Prostate gland (tissue), 2 donors: ENCODE data around the gene OR11H7. TPM values are rescaled to one million over a fixed set of nuclear protein-coding genes. Genes with fewer than 3 reads are reported as not detected.

Experiments
- DNase-seq: peaks from one replicate; pipeline ENCODE4 v3.0.0-alpha.2; 2019; ENCODE audit warnings: low spot score
- H3K27ac ChIP-seq, 2 donors: fragments of 200-600 bp; sonication (generic); 2 replicates each; pipeline ENCODE4 v1.5.1; 2017 to 2019
- H3K27me3 ChIP-seq: fragments of 200-600 bp; sonication (generic); replicated peaks from 2 replicates; pipeline ENCODE4 v1.5.1; 2019; ENCODE audit not compliant: insufficient read depth
- H3K36me3 ChIP-seq, 2 donors: fragments of 200-600 bp; sonication (generic); 1 replicate in 1 of 2; 2 replicates in 1 of 2; pipeline versions ENCODE4 v1.5.1 to v1.8.1; 2017 to 2019
- H3K4me1 ChIP-seq: fragments of 200-600 bp; sonication (generic); replicated peaks from 2 replicates; pipeline ENCODE4 v1.5.1; 2019
- H3K4me3 ChIP-seq, 2 donors: fragments of 200-600 bp; sonication (generic); 2 replicates each; pipeline ENCODE4 v1.5.1; 2017 to 2019
- H3K9me3 ChIP-seq: fragments of 200-600 bp; sonication (generic); 2 replicates; pipeline ENCODE4 v1.5.1; 2017
- POLR2A ChIP-seq: fragments of 450-650 bp; IDR thresholded peaks from one replicate; pipeline ENCODE4 v1.6.1; 2016; ENCODE audit warnings: antibody characterized with exemption, mild to moderate bottlenecking
- POLR2AphosphoS5 ChIP-seq: sonication (generic); formaldehyde crosslinking; IDR thresholded peaks from one replicate; pipeline ENCODE4 v1.6.1; 2017; ENCODE audit warnings: antibody characterized with exemption
- WGBS: methylation state at CpG from one replicate; pipeline ENCODE4 v1.1.5; 2018; 5-methylcytosine and 5-hydroxymethylcytosine counted together
- intact Hi-C: fragments of 100-400 bp; cut with DNase I; formaldehyde crosslinking; loops from one replicate; pipeline ENCODE4 v1.14.2; 2022
- total RNA-seq, 2 donors: library from RNA; depleted of rRNA; stranded (reverse); fragments of >200 nt; gene quantifications; one replicate each; pipeline ENCODE4 v1.1.0, GENCODE V29; 2016
- TF ChIP-seq, protein P1 (sequence below), 4 experiments: fragments of 200-600 bp in 2 of 4; fragments of 450-650 bp in 2 of 4; sonication (generic) in 2 of 4; IDR thresholded peaks; 1 replicate in 3 of 4; 2 replicates in 1 of 4; pipeline ENCODE4 v1.5.1; 2016 to 2019; ENCODE audit warnings: antibody characterized with exemption in 4 of 4, mild to moderate bottlenecking in 2 of 4, moderate library complexity in 2 of 4

The OR11H7 gene
- not detected for total RNA-seq

DNA sequence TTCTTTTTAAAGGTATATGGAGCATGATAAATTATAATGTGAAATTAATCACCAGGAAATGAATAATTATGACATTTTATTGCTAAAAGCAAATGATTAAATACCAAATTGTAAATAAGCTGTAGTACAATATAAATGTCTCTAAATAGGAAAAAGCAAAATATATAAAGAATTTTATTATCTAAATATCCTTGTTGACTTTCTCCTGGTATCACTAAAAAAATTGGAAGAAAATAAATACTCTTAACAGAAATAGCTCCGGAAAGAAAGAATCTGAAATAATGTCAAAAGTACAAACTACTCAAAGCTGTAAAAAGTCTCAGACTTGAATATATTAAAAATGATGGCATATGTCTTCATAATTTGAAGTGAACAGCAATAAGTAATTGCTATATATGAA, at the start of gene OR11H7:
TSS of gene OR11H7 (plus strand) at position 301 of the 400 bp plus-strand sequence.
- TF ChIP-seq, protein P1, sequence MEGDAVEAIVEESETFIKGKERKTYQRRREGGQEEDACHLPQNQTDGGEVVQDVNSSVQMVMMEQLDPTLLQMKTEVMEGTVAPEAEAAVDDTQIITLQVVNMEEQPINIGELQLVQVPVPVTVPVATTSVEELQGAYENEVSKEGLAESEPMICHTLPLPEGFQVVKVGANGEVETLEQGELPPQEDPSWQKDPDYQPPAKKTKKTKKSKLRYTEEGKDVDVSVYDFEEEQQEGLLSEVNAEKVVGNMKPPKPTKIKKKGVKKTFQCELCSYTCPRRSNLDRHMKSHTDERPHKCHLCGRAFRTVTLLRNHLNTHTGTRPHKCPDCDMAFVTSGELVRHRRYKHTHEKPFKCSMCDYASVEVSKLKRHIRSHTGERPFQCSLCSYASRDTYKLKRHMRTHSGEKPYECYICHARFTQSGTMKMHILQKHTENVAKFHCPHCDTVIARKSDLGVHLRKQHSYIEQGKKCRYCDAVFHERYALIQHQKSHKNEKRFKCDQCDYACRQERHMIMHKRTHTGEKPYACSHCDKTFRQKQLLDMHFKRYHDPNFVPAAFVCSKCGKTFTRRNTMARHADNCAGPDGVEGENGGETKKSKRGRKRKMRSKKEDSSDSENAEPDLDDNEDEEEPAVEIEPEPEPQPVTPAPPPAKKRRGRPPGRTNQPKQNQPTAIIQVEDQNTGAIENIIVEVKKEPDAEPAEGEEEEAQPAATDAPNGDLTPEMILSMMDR (IDR thresholded peaks at IDR 0.05): no peak
- TF ChIP-seq POLR2AphosphoS5: no peak
- no peak for TF ChIP-seq POLR2A
- no peaks in the 10 kb centered on the region for H3K36me3 ChIP-seq
- H3K27ac ChIP-seq: no peak within 1 kb of the TSS
- H3K27me3 ChIP-seq: no peaks in the 10 kb centered on the region
- H3K4me3 ChIP-seq: no peak within 1 kb of the TSS
- no peak for DNase-seq
- 74% methylated on average over 1 of the region's 1 CpG for WGBS
- no peaks in the 10 kb centered on the region for H3K9me3 ChIP-seq
- no peaks in the 10 kb centered on the region for H3K4me1 ChIP-seq
- intact Hi-C loops: no loop called here

DNA sequence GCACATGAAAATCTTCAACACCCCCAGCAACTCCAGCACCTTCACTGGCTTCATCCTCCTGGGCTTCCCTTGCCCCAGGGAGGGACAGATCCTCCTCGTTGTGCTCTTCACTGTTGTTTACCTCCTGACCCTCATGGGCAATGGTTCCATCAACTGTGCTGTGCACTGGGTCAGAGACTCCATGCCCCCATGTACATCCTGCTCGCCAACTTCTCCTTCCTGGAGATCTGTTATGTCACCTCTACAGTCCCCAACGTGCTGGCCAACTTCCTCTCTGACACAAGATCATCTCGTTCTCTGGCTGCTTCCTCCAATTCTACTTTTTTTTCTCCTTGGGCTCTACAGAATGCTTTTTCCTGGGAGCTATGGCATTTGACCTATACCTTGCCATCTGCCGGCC, 49.6 kb upstream of the OR11H7 start:
- H3K4me1 ChIP-seq: no peaks in the 10 kb centered on the region
- TF ChIP-seq POLR2A (no peak), POLR2AphosphoS5 (no peak)
- TF ChIP-seq, protein P1 (IDR thresholded peaks at IDR 0.05): no peak
- no peaks in the 10 kb centered on the region for H3K36me3 ChIP-seq
- H3K27ac ChIP-seq: no peak overlapping the region
- intact Hi-C loops: no loop called here
- H3K27me3 ChIP-seq: no peaks in the 10 kb centered on the region
- H3K4me3 ChIP-seq: no peak overlapping the region
- no peak for DNase-seq
- no peaks in the 10 kb centered on the region for H3K9me3 ChIP-seq
- 60% methylated on average over 5 of the region's 5 CpGs for WGBS

- intact Hi-C loops: no loop called here
- Histone ChIP-seq H3K27me3 (no peaks in the 10 kb centered on the region), H3K36me3 (no peaks in the 10 kb centered on the region), H3K9me3 (no peaks in the 10 kb centered on the region), H3K4me3 (no peak overlapping the region), H3K27ac (no peak overlapping the region), H3K4me1 (no peaks in the 10 kb centered on the region)
- DNase-seq: no peak
- WGBS: 83% methylated on average over 2 of the region's 2 CpGs
- no peak for TF ChIP-seq POLR2AphosphoS5
- no peak for TF ChIP-seq POLR2A
- TF ChIP-seq, protein P1 (IDR thresholded peaks at IDR 0.05): no peak
Observed at GRCh38 chr14:20179880-20180279, 48.9 kb upstream of the OR11H7 start.

DNA sequence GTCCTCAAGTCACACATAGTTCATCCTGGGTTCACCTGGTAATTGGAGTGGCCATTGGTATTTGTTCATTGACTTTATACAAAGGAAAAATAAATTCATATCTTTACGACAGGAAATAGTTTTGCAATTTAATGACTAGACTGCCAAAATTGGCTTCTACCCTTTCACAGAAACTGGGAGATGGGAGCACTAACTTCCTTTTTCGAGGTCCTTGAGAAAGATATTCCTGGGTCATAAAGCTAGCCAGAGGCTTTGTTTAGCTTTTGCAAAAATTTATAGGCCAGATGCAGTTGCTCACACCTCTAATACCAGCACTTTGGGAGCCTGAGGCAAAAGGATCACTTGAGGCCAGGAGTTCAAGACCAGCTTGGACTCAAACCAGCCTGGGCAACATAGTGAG, 48.3 kb upstream of the OR11H7 start:
- Histone ChIP-seq H3K4me3 (no peak overlapping the region), H3K4me1 (no peaks in the 10 kb centered on the region), H3K27ac (no peak overlapping the region), H3K36me3 (no peaks in the 10 kb centered on the region), H3K27me3 (no peaks in the 10 kb centered on the region), H3K9me3 (no peaks in the 10 kb centered on the region)
- DNase-seq: no peak
- 46% methylated on average over 2 of the region's 2 CpGs for WGBS
- TF ChIP-seq POLR2A (no peak), POLR2AphosphoS5 (no peak)
- TF ChIP-seq, protein P1 (IDR thresholded peaks at IDR 0.05): no peak
- intact Hi-C loops: no loop called here

DNA sequence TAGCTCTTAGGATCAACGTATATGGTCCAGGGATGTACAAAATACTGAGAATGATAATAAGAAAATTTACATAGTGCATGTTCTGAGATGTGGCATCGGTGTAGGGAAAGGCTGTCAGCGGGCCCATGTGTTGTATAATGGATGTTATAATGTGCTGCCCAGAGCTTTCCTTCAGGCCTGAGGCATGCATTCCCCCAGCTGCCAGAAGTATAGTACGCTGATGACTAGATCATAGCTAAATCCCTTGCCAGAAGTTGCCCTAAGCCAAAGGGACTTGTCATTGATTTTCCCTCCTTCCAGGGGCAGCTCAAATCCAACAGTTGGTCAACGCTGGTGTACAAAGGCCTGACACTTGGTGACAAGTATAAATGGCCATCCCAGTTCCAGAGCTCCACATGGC, 44.6 kb upstream of the OR11H7 start:
- no peaks in the 10 kb centered on the region for H3K4me1 ChIP-seq
- intact Hi-C loops: no loop called here
- DNase-seq: no peak
- no peaks in the 10 kb centered on the region for H3K36me3 ChIP-seq
- no peaks in the 10 kb centered on the region for H3K27me3 ChIP-seq
- no peaks in the 10 kb centered on the region for H3K9me3 ChIP-seq
- TF ChIP-seq, protein P1 (IDR thresholded peaks at IDR 0.05): no peak
- no peak for TF ChIP-seq POLR2AphosphoS5
- TF ChIP-seq POLR2A: no peak
- H3K4me3 ChIP-seq: no peak overlapping the region
- H3K27ac ChIP-seq: no peak overlapping the region
- WGBS: 56% methylated on average over 5 of the region's 5 CpGs
